ENCODE data around the gene TBRG4. TPM values are rescaled to one million over a fixed set of nuclear protein-coding genes. Genes with fewer than 3 reads are reported as not detected.

TBRG4 gene
- total RNA-seq, 2 experiments from 2014 or later: 121 to 152 TPM

GRCh38 chr7:45151967-45152366 is 40.5 kb upstream of the TBRG4 start:
- no peak for ATAC-seq
- CTCF ChIA-PET: interaction anchor here (10.4 kb wide), 1 partner anchor 108 kb away, joined by 89 read pairs; no protein-coding TSS in a partner anchor
- Mint-ChIP-seq H3K36me3 (no peaks in the 10 kb centered on the region), H3K9me3 (ENCODE audit: low read depth) (no peaks in the 10 kb centered on the region), H3K27ac (no peak overlapping the region), H3K4me3 (no peak overlapping the region), H3K27me3 (peaks cover 30% of the 10 kb centered on the region), H3K4me1 (no peaks in the 10 kb centered on the region)
- DNase-seq: no peak

- H3K27me3 Mint-ChIP-seq: peaks cover 26% of the 10 kb centered on the region
- DNase-seq (no peak), ATAC-seq (no peak)
- no peaks in the 10 kb centered on the region for H3K9me3 Mint-ChIP-seq (ENCODE audit: low read depth)
- no peak overlapping the region for H3K4me3 Mint-ChIP-seq
- CTCF ChIA-PET: interaction anchor here (10.4 kb wide), 1 partner anchor 108 kb away, joined by 89 read pairs; no protein-coding TSS in a partner anchor
- no peaks in the 10 kb centered on the region for H3K4me1 Mint-ChIP-seq
- H3K27ac Mint-ChIP-seq: no peak overlapping the region
- no peaks in the 10 kb centered on the region for H3K36me3 Mint-ChIP-seq
These were observed 39.7 kb upstream of the TBRG4 start for GRCh38 chr7:45151131-45151684.

GRCh38 chr7:45150199-45150598 is 38.7 kb upstream of the TBRG4 start:
- Mint-ChIP-seq H3K4me1 (no peaks in the 10 kb centered on the region), H3K4me3 (no peak overlapping the region), H3K36me3 (no peaks in the 10 kb centered on the region), H3K27ac (no peak overlapping the region), H3K27me3 (peaks cover 24% of the 10 kb centered on the region), H3K9me3 (ENCODE audit: low read depth) (no peaks in the 10 kb centered on the region)
- DNase-seq (no peak), ATAC-seq (no peak)
- CTCF ChIA-PET: interaction anchor here (10.4 kb wide), 1 partner anchor 109 kb away, joined by 89 read pairs; no protein-coding TSS in a partner anchor

- Mint-ChIP-seq H3K9me3 (ENCODE audit: low read depth) (no peaks in the 10 kb centered on the region), H3K36me3 (no peaks in the 10 kb centered on the region), H3K27me3 (peaks cover 24% of the 10 kb centered on the region), H3K4me3 (no peak overlapping the region), H3K4me1 (no peaks in the 10 kb centered on the region), H3K27ac (no peak overlapping the region)
- DNase-seq (no peak), ATAC-seq (no peak)
- CTCF ChIA-PET: interaction anchor here (10.4 kb wide), 1 partner anchor 110 kb away, joined by 89 read pairs; no protein-coding TSS in a partner anchor
These were observed 38.1 kb upstream of the TBRG4 start for GRCh38 chr7:45149606-45150005.

GRCh38 chr7:45148653-45148973 is 37.1 kb upstream of the TBRG4 start:
- no peaks in the 10 kb centered on the region for H3K36me3 Mint-ChIP-seq
- no peak overlapping the region for H3K27ac Mint-ChIP-seq
- peaks cover 29% of the 10 kb centered on the region for H3K27me3 Mint-ChIP-seq
- ATAC-seq (no peak), DNase-seq (no peak)
- no peaks in the 10 kb centered on the region for H3K4me1 Mint-ChIP-seq
- no peak overlapping the region for H3K4me3 Mint-ChIP-seq
- no peaks in the 10 kb centered on the region for H3K9me3 Mint-ChIP-seq (ENCODE audit: low read depth)
- CTCF ChIA-PET: interaction anchor here (10.4 kb wide), 1 partner anchor 111 kb away, joined by 89 read pairs; no protein-coding TSS in a partner anchor

GRCh38 chr7:45147858-45148652 is 36.6 kb upstream of the TBRG4 start:
- Mint-ChIP-seq H3K36me3 (no peaks in the 10 kb centered on the region), H3K27ac (no peak overlapping the region), H3K27me3 (peaks cover 31% of the 10 kb centered on the region), H3K4me3 (no peak overlapping the region), H3K4me1 (no peaks in the 10 kb centered on the region), H3K9me3 (ENCODE audit: low read depth) (no peaks in the 10 kb centered on the region)
- CTCF ChIA-PET: interaction anchor here (1.6 kb wide), 1 partner anchor 113 kb away, joined by 4 read pairs; no protein-coding TSS in a partner anchor
- DNase-seq (no peak), ATAC-seq (no peak)

GRCh38 chr7:45146531-45147379 is 35.3 kb upstream of the TBRG4 start:
- H3K27me3 Mint-ChIP-seq: peaks cover 31% of the 10 kb centered on the region
- no peak overlapping the region for H3K27ac Mint-ChIP-seq
- no peak for DNase-seq
- H3K4me3 Mint-ChIP-seq: no peak overlapping the region
- H3K4me1 Mint-ChIP-seq: no peaks in the 10 kb centered on the region
- CTCF ChIA-PET: interaction anchor here (1.6 kb wide), 1 partner anchor 114 kb away, joined by 4 read pairs; no protein-coding TSS in a partner anchor
- ATAC-seq: no peak
- H3K36me3 Mint-ChIP-seq: no peaks in the 10 kb centered on the region
- H3K9me3 Mint-ChIP-seq (ENCODE audit: low read depth): no peaks in the 10 kb centered on the region

- H3K4me1 Mint-ChIP-seq: peaks cover 1% of the 10 kb centered on the region
- H3K4me3 Mint-ChIP-seq: no peak overlapping the region
- CTCF ChIA-PET: interaction anchor here (1.4 kb wide), 1 partner anchor 10 kb away, joined by 4 read pairs; no protein-coding TSS in a partner anchor
- no peaks in the 10 kb centered on the region for H3K36me3 Mint-ChIP-seq
- DNase-seq (no peak), ATAC-seq (no peak)
- peaks cover 25% of the 10 kb centered on the region for H3K27me3 Mint-ChIP-seq
- no peak overlapping the region for H3K27ac Mint-ChIP-seq
- no peaks in the 10 kb centered on the region for H3K9me3 Mint-ChIP-seq (ENCODE audit: low read depth)
These were observed 34.4 kb upstream of the TBRG4 start for GRCh38 chr7:45145881-45146280.

GRCh38 chr7:45143616-45144015 is 32.1 kb upstream of the TBRG4 start:
- Mint-ChIP-seq H3K4me3 (no peak overlapping the region), H3K9me3 (ENCODE audit: low read depth) (no peaks in the 10 kb centered on the region), H3K27me3 (peaks cover 17% of the 10 kb centered on the region), H3K4me1 (peaks cover 6% of the 10 kb centered on the region), H3K27ac (no peak overlapping the region), H3K36me3 (no peaks in the 10 kb centered on the region)
- CTCF ChIA-PET: interaction anchor here (1.3 kb wide), 1 partner anchor 16 kb away, joined by 3 read pairs; no protein-coding TSS in a partner anchor
- DNase-seq (no peak), ATAC-seq (no peak)

- Mint-ChIP-seq H3K4me1 (peaks cover 25% of the 10 kb centered on the region), H3K27ac (no peak overlapping the region), H3K27me3 (peaks cover 15% of the 10 kb centered on the region), H3K4me3 (no peak overlapping the region), H3K9me3 (ENCODE audit: low read depth) (no peaks in the 10 kb centered on the region), H3K36me3 (no peaks in the 10 kb centered on the region)
- CTCF ChIA-PET: no interaction called here
- ATAC-seq: no peak
- DNase-seq: no peak
These were observed 29.3 kb upstream of the TBRG4 start for GRCh38 chr7:45140827-45141226.

GRCh38 chr7:45138433-45139267 is 27.2 kb upstream of the TBRG4 start:
- no peak overlapping the region for H3K4me3 Mint-ChIP-seq
- DNase-seq (no peak), ATAC-seq (no peak)
- CTCF ChIA-PET: interaction anchor here (1.1 to 4.1 kb wide), 3 partner anchors 20 to 165 kb away, joined by 3 to 56 read pairs (median 26); partner anchors contain the start of gene TBRG4
- peaks cover 28% of the 10 kb centered on the region for H3K4me1 Mint-ChIP-seq
- H3K9me3 Mint-ChIP-seq (ENCODE audit: low read depth): no peaks in the 10 kb centered on the region
- no peak overlapping the region for H3K27ac Mint-ChIP-seq
- H3K36me3 Mint-ChIP-seq: no peaks in the 10 kb centered on the region
- H3K27me3 Mint-ChIP-seq: peaks cover 10% of the 10 kb centered on the region

Measured in activated CD8-positive, alpha-beta memory T cell treated with anti-CD3 and anti-CD28 coated beads, Interleukin-2, amount 10 ng/mL, durations not matched to agents 7 days and 5 days (primary cell).